OCI-LY3 (cell line): Measurements from ENCODE around the gene ZCCHC2.

ENCODE experiments used
- H2AFZ ChIP-seq: fragments of 200-600, 300-600 bp; shearing (Covaris generic); 2 replicates; pipeline ENCODE4 v1.6.0; 2014; ENCODE audit warnings: antibody characterized with exemption, low read depth, low read length
- H3K27ac ChIP-seq: fragments of 200-600, 300-600 bp; sonication (generic); 2 replicates; pipeline ENCODE4 v1.5.1; 2014; ENCODE audit warnings: mild to moderate bottlenecking, low read length, moderate library complexity, mixed read lengths
- H3K27me3 ChIP-seq: fragments of 200-600, 300-600 bp; sonication (generic); 2 replicates; pipeline ENCODE4 v1.6.1; 2014; ENCODE audit warnings: low read depth, low read length, mixed read lengths
- H3K36me3 ChIP-seq: fragments of 200-600, 300-600 bp; sonication (generic); replicated peaks from 2 replicates; pipeline ENCODE3; 2014; ENCODE audit warnings: low read depth, low read length, mixed read lengths
- H3K4me1 ChIP-seq: fragments of 300-600, 200-600 bp; sonication (generic); 2 replicates; pipeline ENCODE4 v1.6.1; 2014; ENCODE audit warnings: low read length, mixed read lengths
- H3K4me2 ChIP-seq: fragments of 200-600, 300-600 bp; sonication (generic); 2 replicates; pipeline ENCODE4 v1.6.1; 2014; ENCODE audit warnings: low read length, mixed read lengths
- H3K4me3 ChIP-seq: fragments of 300-600, 200-600 bp; sonication (generic); 2 replicates; pipeline ENCODE4 v1.5.1; 2014; ENCODE audit warnings: antibody characterized with exemption, mild to moderate bottlenecking, low read length, moderate library complexity
- H3K79me2 ChIP-seq: fragments of 300-600, 200-600 bp; shearing (Covaris generic); 2 replicates; pipeline ENCODE4 v1.6.1; 2014; ENCODE audit warnings: mild to moderate bottlenecking, low read length, mixed read lengths
- H3K9ac ChIP-seq: fragments of 300-600, 200-600 bp; shearing (Covaris generic); 2 replicates; pipeline ENCODE4 v1.6.0; 2014; ENCODE audit warnings: mild to moderate bottlenecking, low read length, moderate library complexity
- H3K9me3 ChIP-seq: fragments of 200-600, 300-600 bp; shearing (Covaris generic); 2 replicates; pipeline ENCODE4 v1.6.1; 2014; ENCODE audit warnings: low read length, mixed read lengths; ENCODE audit not compliant: insufficient read depth
- H4K20me1 ChIP-seq: fragments of 200-600, 300-600 bp; sonication (generic); 2 replicates; pipeline ENCODE4 v1.6.1; 2016; ENCODE audit warnings: low read length, mixed read lengths; ENCODE audit not compliant: insufficient read depth
- EZH2phosphoT487 ChIP-seq: fragments of 200-600 bp; shearing (Covaris generic); IDR thresholded peaks from 2 replicates; pipeline ENCODE4 v1.6.1; 2018; ENCODE audit warnings: antibody characterized with exemption, mixed run types, low read depth
- TF ChIP-seq, protein P1 (sequence below): fragments of 200-600, 300-600 bp; sonication (generic); IDR thresholded peaks from 2 replicates; pipeline ENCODE4 v1.5.1; 2014; ENCODE audit warnings: antibody characterized with exemption, low read length, low read depth

Gene ZCCHC2

DNA sequence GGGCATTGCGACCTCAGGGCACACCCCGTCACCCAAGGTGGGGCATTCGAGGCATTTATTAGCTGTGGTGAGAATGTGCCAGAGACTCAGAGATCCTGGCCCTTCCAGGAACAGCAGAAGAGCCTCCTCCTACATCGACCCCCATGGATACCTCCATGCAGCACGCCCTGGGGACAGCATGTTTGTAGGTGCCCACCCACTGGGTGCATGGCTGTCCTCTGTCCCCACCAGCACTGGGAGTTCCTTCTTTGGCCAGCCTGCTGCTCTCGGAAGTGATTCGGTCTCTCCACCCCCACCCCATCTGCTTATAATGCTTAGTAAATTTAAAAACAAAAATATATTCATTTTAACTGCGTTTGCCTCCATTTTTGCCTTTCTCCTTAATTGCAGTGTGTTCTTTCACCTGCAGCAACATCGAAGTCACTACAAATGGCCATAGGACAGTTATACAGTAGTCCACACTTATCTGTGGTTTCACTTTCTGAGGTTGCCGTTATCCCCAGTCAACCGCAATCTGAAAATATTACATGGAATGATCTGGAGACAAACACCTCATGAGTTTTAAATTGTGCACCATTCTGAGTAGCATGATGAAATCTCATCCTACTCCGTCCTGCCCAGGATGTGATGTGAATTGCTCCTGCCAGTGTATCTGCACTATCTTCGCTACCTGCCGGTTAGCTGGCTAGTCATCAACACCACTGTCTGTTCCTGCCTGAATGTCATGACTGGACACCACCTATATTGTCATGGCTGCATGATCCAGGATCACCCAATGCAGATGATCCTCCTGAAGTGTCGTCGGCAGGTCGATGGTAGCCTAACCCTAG is 29.6 kb upstream of the ZCCHC2 start:
- Histone ChIP-seq H3K27ac (no peak overlapping the region), H3K9me3 (no peaks in the 10 kb centered on the region), H3K4me1 (no peaks in the 10 kb centered on the region), H3K4me3 (no peak overlapping the region), H4K20me1 (no peaks in the 10 kb centered on the region), H3K9ac (no peak overlapping the region), H3K4me2 (no peak overlapping the region), H3K27me3 (peaks cover 36% of the 10 kb centered on the region), H3K79me2 (no peaks in the 10 kb centered on the region), H3K36me3 (no peaks in the 10 kb centered on the region), H2AFZ (no peak overlapping the region)
- TF ChIP-seq EZH2phosphoT487: no peak
- TF ChIP-seq, protein P1, sequence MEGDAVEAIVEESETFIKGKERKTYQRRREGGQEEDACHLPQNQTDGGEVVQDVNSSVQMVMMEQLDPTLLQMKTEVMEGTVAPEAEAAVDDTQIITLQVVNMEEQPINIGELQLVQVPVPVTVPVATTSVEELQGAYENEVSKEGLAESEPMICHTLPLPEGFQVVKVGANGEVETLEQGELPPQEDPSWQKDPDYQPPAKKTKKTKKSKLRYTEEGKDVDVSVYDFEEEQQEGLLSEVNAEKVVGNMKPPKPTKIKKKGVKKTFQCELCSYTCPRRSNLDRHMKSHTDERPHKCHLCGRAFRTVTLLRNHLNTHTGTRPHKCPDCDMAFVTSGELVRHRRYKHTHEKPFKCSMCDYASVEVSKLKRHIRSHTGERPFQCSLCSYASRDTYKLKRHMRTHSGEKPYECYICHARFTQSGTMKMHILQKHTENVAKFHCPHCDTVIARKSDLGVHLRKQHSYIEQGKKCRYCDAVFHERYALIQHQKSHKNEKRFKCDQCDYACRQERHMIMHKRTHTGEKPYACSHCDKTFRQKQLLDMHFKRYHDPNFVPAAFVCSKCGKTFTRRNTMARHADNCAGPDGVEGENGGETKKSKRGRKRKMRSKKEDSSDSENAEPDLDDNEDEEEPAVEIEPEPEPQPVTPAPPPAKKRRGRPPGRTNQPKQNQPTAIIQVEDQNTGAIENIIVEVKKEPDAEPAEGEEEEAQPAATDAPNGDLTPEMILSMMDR: no peak

DNA sequence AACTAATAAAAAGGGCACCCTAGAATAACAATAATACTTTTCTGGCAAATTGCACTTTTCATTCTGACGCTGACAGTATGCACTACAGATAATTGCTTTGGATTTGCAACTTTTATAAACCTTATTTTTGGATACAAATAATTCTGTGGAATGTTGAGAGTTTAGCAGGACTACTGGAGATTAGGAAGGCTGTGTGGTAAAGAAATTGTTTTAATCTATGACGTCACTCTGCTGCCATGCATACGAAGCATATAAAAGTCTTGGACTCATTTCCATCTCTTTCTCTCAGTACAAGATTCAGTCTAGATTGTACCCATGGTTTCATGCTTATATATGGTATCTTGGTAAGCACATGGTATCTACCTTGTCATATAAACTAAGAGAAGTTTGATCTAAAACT is 28.1 kb upstream of the ZCCHC2 start:
- Histone ChIP-seq H3K79me2 (no peaks in the 10 kb centered on the region), H3K9ac (no peak overlapping the region), H3K27ac (no peak overlapping the region), H3K4me2 (no peak overlapping the region), H3K4me1 (no peaks in the 10 kb centered on the region), H3K9me3 (no peaks in the 10 kb centered on the region), H3K36me3 (no peaks in the 10 kb centered on the region), H3K27me3 (peaks cover 51% of the 10 kb centered on the region), H2AFZ (no peak overlapping the region), H4K20me1 (no peaks in the 10 kb centered on the region), H3K4me3 (no peak overlapping the region)
- TF ChIP-seq, protein P1: no peak
- no peak for TF ChIP-seq EZH2phosphoT487

DNA sequence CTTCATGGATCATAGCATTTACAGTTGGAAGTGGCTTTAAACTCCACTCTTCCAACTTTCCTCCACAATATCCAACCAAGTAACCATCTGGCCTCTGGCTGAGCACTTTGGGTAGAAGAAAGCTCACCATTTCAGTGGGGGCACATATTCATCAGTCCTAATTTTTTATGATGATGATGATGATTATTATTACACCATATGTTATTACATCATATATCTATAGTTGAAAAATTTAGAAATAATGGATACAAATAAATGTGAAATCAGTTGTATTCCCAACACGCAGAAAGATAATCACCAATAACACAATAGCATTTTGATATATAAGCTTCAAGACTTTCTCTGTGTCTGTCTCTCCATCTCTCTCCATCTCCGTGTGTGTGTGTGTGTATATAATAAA is 26.6 kb upstream of the ZCCHC2 start:
- peaks cover 60% of the 10 kb centered on the region for H3K27me3 ChIP-seq
- TF ChIP-seq, protein P1: no peak
- TF ChIP-seq EZH2phosphoT487: no peak
- H3K4me2 ChIP-seq: no peak overlapping the region
- H3K4me3 ChIP-seq: no peak overlapping the region
- H3K9me3 ChIP-seq: no peaks in the 10 kb centered on the region
- no peaks in the 10 kb centered on the region for H3K79me2 ChIP-seq
- H3K4me1 ChIP-seq: no peaks in the 10 kb centered on the region
- no peak overlapping the region for H3K27ac ChIP-seq
- no peaks in the 10 kb centered on the region for H3K36me3 ChIP-seq
- H3K9ac ChIP-seq: no peak overlapping the region
- no peaks in the 10 kb centered on the region for H4K20me1 ChIP-seq
- H2AFZ ChIP-seq: no peak overlapping the region

DNA sequence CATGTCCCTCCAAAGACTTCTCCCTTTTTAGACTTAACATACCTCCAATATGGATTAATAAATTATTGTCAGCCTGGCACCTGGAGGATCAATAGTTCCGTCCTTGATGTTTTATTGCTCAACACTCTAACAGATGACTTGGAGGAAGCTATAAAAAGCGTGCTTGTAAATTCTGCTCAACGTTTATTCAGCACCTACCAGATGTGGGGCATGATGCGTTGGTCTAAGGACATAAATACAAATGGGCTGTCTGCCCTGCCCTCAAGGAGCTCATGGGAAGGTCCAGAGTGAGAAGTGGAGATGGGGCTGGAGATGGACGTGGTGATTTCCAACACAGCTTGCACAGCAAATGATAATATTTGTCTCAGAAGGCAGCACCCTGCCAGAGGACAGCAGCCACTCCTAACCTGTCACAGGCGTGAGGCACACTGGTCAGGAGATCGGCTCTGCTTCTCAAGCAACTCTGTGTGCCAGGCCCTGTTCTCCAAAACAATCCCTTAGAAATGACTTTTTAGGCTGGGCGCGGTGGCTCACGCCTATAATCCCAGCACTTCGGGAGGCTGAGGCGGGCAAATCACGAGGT is 25.5 kb upstream of the ZCCHC2 start:
- Histone ChIP-seq H3K4me1 (no peaks in the 10 kb centered on the region), H2AFZ (no peak overlapping the region), H3K4me2 (no peak overlapping the region), H3K27me3 (peaks cover 53% of the 10 kb centered on the region), H3K9me3 (no peaks in the 10 kb centered on the region), H3K79me2 (no peaks in the 10 kb centered on the region), H3K4me3 (no peak overlapping the region), H4K20me1 (no peaks in the 10 kb centered on the region), H3K27ac (no peak overlapping the region), H3K9ac (no peak overlapping the region), H3K36me3 (no peaks in the 10 kb centered on the region)
- no peak for TF ChIP-seq EZH2phosphoT487
- TF ChIP-seq, protein P1: no peak
